Muscle of back (tissue), 13 donors: ENCODE measurements around the gene MUC16. TPM values are rescaled to one million over a fixed set of nuclear protein-coding genes. Genes with fewer than 3 reads are reported as not detected.
"Not testable (repeated sequence)": the region's sequence is repeated elsewhere in the genome, so short reads cannot be mapped to it uniquely, and the experiment has no call there.

ENCODE experiments used
- DNase-seq, 3 donors: peaks; one replicate each; pipeline versions ENCODE4 v3.0.0 to v3.0.0-alpha.2; 2013
- long read RNA-seq, 9 donors: transcript quantifications; one replicate each; lab custom pipeline, GENCODE V29; 2026
- polyA plus RNA-seq, 10 donors: library from polyadenylated mRNA; unstranded; fragments of 120-200 nt; gene quantifications; one replicate each; pipeline ENCODE4 v1.2.1, GENCODE V29; 2013; ENCODE audit not compliant: insufficient read length in 10 of 10

MUC16 gene
- polyA plus RNA-seq, result under 1 TPM in 5 of 10 donors, not detected in 5; under 0.01 to 0.37 (median 0.05) TPM
- long read RNA-seq, donor 1, result 0 reads
- long read RNA-seq, donor 2, result 0 reads
- long read RNA-seq, donor 3, result 0 reads
- long read RNA-seq, donor 4, result 0 reads
- long read RNA-seq, donor 5, result 0 reads
- long read RNA-seq, donor 6, result 0 reads
- long read RNA-seq, donor 7, result 0 reads
- long read RNA-seq, donor 8, result 0 reads
- long read RNA-seq, donor 9, result 0 reads

- no peak for DNase-seq
Observed at GRCh38 chr19:9009935-9010651, at the start of gene MUC16. MUC16 (minus strand) TSS chr19:9010409.

GRCh38 chr19:9058905-9059667 is 48.9 kb upstream of the MUC16 start:
- no peak for DNase-seq

GRCh38 chr19:9057505-9058258 is 47.5 kb upstream of the MUC16 start:
- no peak for DNase-seq

- DNase-seq, result not testable (repeated sequence)
Observed at GRCh38 chr19:9056131-9056530, 45.9 kb upstream of the MUC16 start.

- DNase-seq, result no peak
Observed at GRCh38 chr19:9054765-9055164, 44.6 kb upstream of the MUC16 start.

GRCh38 chr19:9054207-9054606 is 44.0 kb upstream of the MUC16 start:
- DNase-seq, result no peak

- not testable (repeated sequence) for DNase-seq
Observed at GRCh38 chr19:9053674-9054073, 43.5 kb upstream of the MUC16 start.

- DNase-seq, result no peak
Observed at GRCh38 chr19:9052894-9053293, 42.7 kb upstream of the MUC16 start.

- no peak for DNase-seq
Observed at GRCh38 chr19:9046694-9047093, 36.5 kb upstream of the MUC16 start.

GRCh38 chr19:9044449-9044848 is 34.2 kb upstream of the MUC16 start:
- no peak for DNase-seq

GRCh38 chr19:9043524-9043923 is 33.3 kb upstream of the MUC16 start:
- no peak for DNase-seq

GRCh38 chr19:9041023-9041422 is 30.8 kb upstream of the MUC16 start:
- DNase-seq, result no peak

GRCh38 chr19:9040131-9040530 is 29.9 kb upstream of the MUC16 start:
- DNase-seq, result no peak

GRCh38 chr19:9039728-9040127 is 29.5 kb upstream of the MUC16 start:
- no peak for DNase-seq

- no peak for DNase-seq
Observed at GRCh38 chr19:9037400-9038062, 27.3 kb upstream of the MUC16 start.

GRCh38 chr19:9032136-9032631 is 22.0 kb upstream of the MUC16 start:
- no peak for DNase-seq

- no peak for DNase-seq
Observed at GRCh38 chr19:9018163-9018875, 8.1 kb upstream of the MUC16 start.

GRCh38 chr19:9014803-9015202 is 4.6 kb upstream of the MUC16 start:
- no peak for DNase-seq

- no peak for DNase-seq
Observed at GRCh38 chr19:9013988-9014387, 3.8 kb upstream of the MUC16 start.

- DNase-seq, result no peak
Observed at GRCh38 chr19:9011875-9012274, 1.7 kb upstream of the MUC16 start.

- no peak for DNase-seq
Observed at GRCh38 chr19:9010693-9011092, 484 bp upstream of the MUC16 start.
